Suprapubic skin (tissue), 4 donors: ENCODE measurements around the gene TRPM2. TPM values are rescaled to one million over a fixed set of nuclear protein-coding genes. Genes with fewer than 3 reads are reported as not detected.

Source experiments
- DNase-seq, 2 donors: peaks; one replicate each; pipeline ENCODE4 v3.0.0-alpha.2; 2019; ENCODE audit warnings: low spot score in 2 of 2
- H3K27ac ChIP-seq: fragments of 200-600 bp; sonication (generic); one replicate; pipeline ENCODE4 v1.5.1; 2019
- H3K27me3 ChIP-seq: fragments of 200-600 bp; sonication (generic); one replicate; pipeline ENCODE4 v1.5.1; 2019
- H3K36me3 ChIP-seq: fragments of 200-600 bp; sonication (generic); one replicate; pipeline ENCODE4 v1.5.1; 2019
- H3K4me1 ChIP-seq: fragments of 200-600 bp; sonication (generic); one replicate; pipeline ENCODE4 v1.5.1; 2019
- H3K4me3 ChIP-seq: fragments of 200-600 bp; sonication (generic); one replicate; pipeline ENCODE4 v1.5.1; 2019; ENCODE audit warnings: mild to moderate bottlenecking
- H3K9me3 ChIP-seq: fragments of 200-600 bp; sonication (generic); one replicate; pipeline ENCODE4 v1.5.1; 2019
- CTCF ChIP-seq, 2 donors: fragments of 200-600 bp in 1 of 2; fragments of 450-650 bp in 1 of 2; sonication (generic) in 1 of 2; IDR thresholded peaks; one replicate each; pipeline ENCODE4 v1.5.1; 2016 to 2019; ENCODE audit warnings: antibody characterized with exemption in 2 of 2, mild to moderate bottlenecking in 1 of 2, moderate library complexity in 1 of 2
- EP300 ChIP-seq: sonication (generic); formaldehyde crosslinking; IDR thresholded peaks from one replicate; pipeline ENCODE4 v1.6.1; 2017; ENCODE audit warnings: antibody characterized with exemption
- POLR2A ChIP-seq, 2 donors: fragments of 450-650 bp; IDR thresholded peaks; one replicate each; pipeline ENCODE4 v1.6.1; 2017; ENCODE audit warnings: antibody characterized with exemption in 2 of 2, mild to moderate bottlenecking in 2 of 2, moderate library complexity in 2 of 2
- POLR2AphosphoS5 ChIP-seq, 3 donors: sonication (generic); formaldehyde crosslinking; IDR thresholded peaks; one replicate each; pipeline ENCODE4 v1.6.1; 2017; ENCODE audit warnings: antibody characterized with exemption in 3 of 3
- WGBS: methylation state at CpG from one replicate; pipeline ENCODE4 v1.1.5; 2018; 5-methylcytosine and 5-hydroxymethylcytosine counted together
- total RNA-seq, 4 donors: library from RNA; depleted of rRNA; stranded (reverse); fragments of >200 nt; gene quantifications; one replicate each; pipeline ENCODE4 v1.1.0, GENCODE V29; 2016

Gene TRPM2
- total RNA-seq, 4 donors from 2014 or later: 2.5 to 4.2 (median 3.2) TPM

GRCh38 chr21:44424608-44425306, 71.3 kb downstream of the TRPM2 start:
- 100% methylated on average over 1 of the region's 30 CpGs for WGBS
- Histone ChIP-seq H3K9me3 (peaks cover 3% of the 10 kb centered on the region), H3K27me3 (peaks cover 38% of the 10 kb centered on the region), H3K27ac (no peak overlapping the region), H3K4me1 (no peaks in the 10 kb centered on the region), H3K36me3 (no peaks in the 10 kb centered on the region), H3K4me3 (no peak overlapping the region)
- peak; percentile 53 to 54 for DNase-seq
- no peak for TF ChIP-seq POLR2A (IDR thresholded peaks at IDR 0.05)
- TF ChIP-seq CTCF (IDR thresholded peaks at IDR 0.05): no peak
- no peak for TF ChIP-seq EP300
- TF ChIP-seq POLR2AphosphoS5 (IDR thresholded peaks at IDR 0.05): no peak

GRCh38 chr21:44425307-44425894, 72.0 kb downstream of the TRPM2 start:
- Histone ChIP-seq H3K9me3 (peaks cover 7% of the 10 kb centered on the region), H3K36me3 (no peaks in the 10 kb centered on the region), H3K4me1 (no peaks in the 10 kb centered on the region), H3K27me3 (peaks cover 38% of the 10 kb centered on the region), H3K27ac (no peak overlapping the region), H3K4me3 (no peak overlapping the region)
- peak; percentile 59 to 72 for DNase-seq
- TF ChIP-seq POLR2AphosphoS5 (IDR thresholded peaks at IDR 0.05): no peak
- TF ChIP-seq POLR2A (IDR thresholded peaks at IDR 0.05): no peak
- no peak for TF ChIP-seq EP300
- no peak for TF ChIP-seq CTCF (IDR thresholded peaks at IDR 0.05)
- 74% methylated on average over 14 of the region's 40 CpGs for WGBS

- no peak overlapping the region for H3K27ac ChIP-seq
- peak; percentile 56 to 58 for DNase-seq
- no peak for TF ChIP-seq POLR2A (IDR thresholded peaks at IDR 0.05)
- H3K36me3 ChIP-seq: no peaks in the 10 kb centered on the region
- 67% methylated on average over 2 of the region's 13 CpGs for WGBS
- no peak overlapping the region for H3K4me3 ChIP-seq
- no peaks in the 10 kb centered on the region for H3K4me1 ChIP-seq
- H3K9me3 ChIP-seq: peaks cover 8% of the 10 kb centered on the region
- peaks cover 38% of the 10 kb centered on the region for H3K27me3 ChIP-seq
Observed at GRCh38 chr21:44425895-44426662, 72.7 kb downstream of the TRPM2 start.

GRCh38 chr21:44426663-44427191, 73.3 kb downstream of the TRPM2 start:
- peaks cover 38% of the 10 kb centered on the region for H3K27me3 ChIP-seq
- no peaks in the 10 kb centered on the region for H3K4me1 ChIP-seq
- no peak overlapping the region for H3K27ac ChIP-seq
- H3K4me3 ChIP-seq: no peak overlapping the region
- peak; percentile 60 to 61 for DNase-seq
- H3K36me3 ChIP-seq: no peaks in the 10 kb centered on the region
- peaks cover 12% of the 10 kb centered on the region for H3K9me3 ChIP-seq
- WGBS: no CpG with 5 or more reads among the region's 21 CpGs
- no peak for TF ChIP-seq EP300
- no peak for TF ChIP-seq CTCF (IDR thresholded peaks at IDR 0.05)
- no peak for TF ChIP-seq POLR2A (IDR thresholded peaks at IDR 0.05)
- no peak for TF ChIP-seq POLR2AphosphoS5 (IDR thresholded peaks at IDR 0.05)

- WGBS: 85% methylated on average over 21 of the region's 28 CpGs
Observed at GRCh38 chr21:44427241-44428120, 74.1 kb downstream of the TRPM2 start.

More at GRCh38 chr21:44427241-44428120, 74.1 kb downstream of the TRPM2 start:
- Histone ChIP-seq H3K4me1 (no peaks in the 10 kb centered on the region), H3K9me3 (peaks cover 12% of the 10 kb centered on the region), H3K4me3 (no peak overlapping the region), H3K27ac (no peak overlapping the region), H3K36me3 (no peaks in the 10 kb centered on the region), H3K27me3 (peaks cover 38% of the 10 kb centered on the region)
- TF ChIP-seq POLR2AphosphoS5 (IDR thresholded peaks at IDR 0.05): no peak
- no peak for TF ChIP-seq POLR2A (IDR thresholded peaks at IDR 0.05)
- no peak for TF ChIP-seq CTCF (IDR thresholded peaks at IDR 0.05)
- no peak for TF ChIP-seq EP300
- DNase-seq: peak; percentile 59 to 77
